HL-60 (cell line): ENCODE measurements around the gene FKRP.

Experiments used
- SPI1 ChIP-seq: IDR thresholded peaks from 2 replicates; pipeline ENCODE4 v1.6.1; 2012; ENCODE audit warnings: low read depth, mild to moderate bottlenecking, borderline replicate concordance
- TF ChIP-seq, protein P1 (sequence below): IDR thresholded peaks from one replicate; pipeline ENCODE4 v1.5.1; 2011; ENCODE audit warnings: low read length, control low read depth, inconsistent platforms; ENCODE audit not compliant: insufficient read depth

DNA sequence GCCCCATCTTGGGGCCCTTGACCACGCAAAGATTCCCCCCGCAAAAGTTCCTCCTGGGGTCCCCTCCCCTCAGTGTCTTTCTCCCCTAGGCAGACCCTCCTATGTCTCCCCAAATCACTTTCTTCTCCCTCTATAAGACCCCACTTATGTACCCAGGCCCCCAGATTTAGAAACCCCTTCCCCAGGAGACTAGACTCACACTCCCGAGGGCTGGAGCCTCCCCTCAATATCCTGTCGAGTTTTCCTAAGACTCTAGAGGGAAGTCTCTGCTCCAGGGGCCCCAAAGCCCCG lies 41.1 kb downstream of the FKRP start:
- TF ChIP-seq, protein P1, sequence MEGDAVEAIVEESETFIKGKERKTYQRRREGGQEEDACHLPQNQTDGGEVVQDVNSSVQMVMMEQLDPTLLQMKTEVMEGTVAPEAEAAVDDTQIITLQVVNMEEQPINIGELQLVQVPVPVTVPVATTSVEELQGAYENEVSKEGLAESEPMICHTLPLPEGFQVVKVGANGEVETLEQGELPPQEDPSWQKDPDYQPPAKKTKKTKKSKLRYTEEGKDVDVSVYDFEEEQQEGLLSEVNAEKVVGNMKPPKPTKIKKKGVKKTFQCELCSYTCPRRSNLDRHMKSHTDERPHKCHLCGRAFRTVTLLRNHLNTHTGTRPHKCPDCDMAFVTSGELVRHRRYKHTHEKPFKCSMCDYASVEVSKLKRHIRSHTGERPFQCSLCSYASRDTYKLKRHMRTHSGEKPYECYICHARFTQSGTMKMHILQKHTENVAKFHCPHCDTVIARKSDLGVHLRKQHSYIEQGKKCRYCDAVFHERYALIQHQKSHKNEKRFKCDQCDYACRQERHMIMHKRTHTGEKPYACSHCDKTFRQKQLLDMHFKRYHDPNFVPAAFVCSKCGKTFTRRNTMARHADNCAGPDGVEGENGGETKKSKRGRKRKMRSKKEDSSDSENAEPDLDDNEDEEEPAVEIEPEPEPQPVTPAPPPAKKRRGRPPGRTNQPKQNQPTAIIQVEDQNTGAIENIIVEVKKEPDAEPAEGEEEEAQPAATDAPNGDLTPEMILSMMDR = no peak
- TF ChIP-seq SPI1 = no peak
